Astrocyte (in vitro differentiated cells and primary cell): Measurements from ENCODE around the gene UPP1.

Experiments
- CTCF ChIP-seq: IDR thresholded peaks from 2 replicates; pipeline ENCODE4 v1.5.1; 2011; ENCODE audit warnings: low read depth, mild to moderate bottlenecking, inconsistent platforms, low read length, moderate library complexity; ENCODE audit not compliant: insufficient read depth
- EZH2 ChIP-seq: IDR thresholded peaks from 2 replicates; pipeline ENCODE4 v1.6.1; 2012; ENCODE audit warnings: mild to moderate bottlenecking, low read length, inconsistent platforms; ENCODE audit not compliant: insufficient read depth

DNA sequence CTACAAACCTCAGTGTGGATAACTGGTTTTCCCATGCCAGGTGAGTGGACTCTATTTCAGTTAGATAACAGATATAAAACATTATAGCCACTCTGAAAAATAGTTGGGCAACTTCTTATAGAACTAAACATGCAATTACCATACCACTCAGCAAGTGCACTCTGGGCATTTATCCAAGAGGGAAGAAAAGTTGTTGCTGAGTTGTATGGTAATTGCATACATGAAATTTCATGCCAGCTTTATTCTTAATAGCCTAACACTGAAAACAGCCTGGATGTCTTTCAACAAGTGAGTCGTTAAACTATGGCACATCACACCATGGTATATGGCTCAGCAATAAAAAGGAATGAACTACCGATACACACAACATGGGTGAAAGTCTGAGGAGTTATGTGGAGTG, 10.6 kb upstream of the UPP1 start:
- TF ChIP-seq CTCF (no peak), EZH2 (no peak)
